GM12891 (cell line): Measurements from ENCODE around the gene TMEM255B.

Experiments used
- DNase-seq: peaks from one replicate; pipeline ENCODE4 v3.0.0; 2011; ENCODE audit warnings: low spot score; ENCODE audit not compliant: insufficient read length
- FAIRE-seq: peaks from 2 replicates; lab custom pipeline; 2011; peaks lifted over from hg19 to GRCh38; lab: Jason Lieb, UNC
- PAX5 ChIP-seq: IDR thresholded peaks from 2 replicates; pipeline ENCODE4 v1.6.1; 2011; ENCODE audit warnings: low read length, moderate library complexity, mild to moderate bottlenecking; ENCODE audit not compliant: insufficient read depth, severe bottlenecking
- POLR2A ChIP-seq: IDR thresholded peaks from 2 replicates; pipeline ENCODE4 v1.6.1; 2011; ENCODE audit warnings: low read depth, low read length, control low read depth
- POLR2AphosphoS5 ChIP-seq: IDR thresholded peaks from 2 replicates; pipeline ENCODE4 v1.6.1; 2011; ENCODE audit warnings: low read depth, low read length, control low read depth
- POU2F2 ChIP-seq: IDR thresholded peaks from 2 replicates; pipeline ENCODE4 v1.6.1; 2011; ENCODE audit warnings: low read depth, mild to moderate bottlenecking, control low read depth, low read length, moderate library complexity
- SPI1 ChIP-seq: IDR thresholded peaks from 2 replicates; pipeline ENCODE4 v1.6.1; 2011; ENCODE audit warnings: low read depth, low read length, control low read depth
- TAF1 ChIP-seq: IDR thresholded peaks from 2 replicates; pipeline ENCODE4 v1.6.1; 2011; ENCODE audit warnings: low read depth, low read length, control low read depth

Gene TMEM255B

DNA sequence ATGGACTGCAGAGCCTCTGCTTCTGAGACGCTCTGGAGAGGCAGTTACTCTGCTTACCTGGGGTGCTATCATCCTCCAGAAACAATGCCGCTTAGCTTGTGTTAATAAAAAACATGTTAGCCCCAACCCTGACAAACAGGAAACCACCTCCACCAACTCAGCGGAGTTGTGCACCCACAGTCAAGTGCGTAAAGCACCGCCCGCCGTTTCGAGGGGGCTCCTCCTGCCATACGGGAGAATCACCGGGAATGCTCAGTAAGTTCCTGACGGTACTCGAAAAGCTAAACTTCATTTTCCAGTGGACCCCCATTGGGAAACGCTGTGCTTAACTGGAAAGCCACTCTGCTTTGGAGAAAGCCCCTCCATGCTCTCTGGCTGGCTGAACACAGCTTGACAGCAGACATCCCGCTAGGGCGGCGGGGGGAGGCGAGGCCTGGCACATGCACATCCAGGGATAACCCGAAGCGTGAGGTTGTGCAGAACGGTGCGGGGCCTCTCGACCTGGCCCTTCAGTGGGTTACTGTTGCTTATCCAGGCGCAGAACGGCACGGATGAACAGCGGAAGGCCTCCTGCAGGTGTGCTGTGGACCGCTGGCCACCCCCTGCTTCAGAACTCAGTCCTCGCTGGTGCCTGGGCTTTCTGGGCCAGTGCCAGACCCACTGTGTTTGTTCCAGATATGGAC lies 87.8 kb downstream of the TMEM255B start:
- no peak for TF ChIP-seq POLR2A
- TF ChIP-seq PAX5: no peak
- TF ChIP-seq POLR2AphosphoS5: no peak
- TF ChIP-seq SPI1: no peak
- FAIRE-seq (no peak), DNase-seq (no peak)

DNA sequence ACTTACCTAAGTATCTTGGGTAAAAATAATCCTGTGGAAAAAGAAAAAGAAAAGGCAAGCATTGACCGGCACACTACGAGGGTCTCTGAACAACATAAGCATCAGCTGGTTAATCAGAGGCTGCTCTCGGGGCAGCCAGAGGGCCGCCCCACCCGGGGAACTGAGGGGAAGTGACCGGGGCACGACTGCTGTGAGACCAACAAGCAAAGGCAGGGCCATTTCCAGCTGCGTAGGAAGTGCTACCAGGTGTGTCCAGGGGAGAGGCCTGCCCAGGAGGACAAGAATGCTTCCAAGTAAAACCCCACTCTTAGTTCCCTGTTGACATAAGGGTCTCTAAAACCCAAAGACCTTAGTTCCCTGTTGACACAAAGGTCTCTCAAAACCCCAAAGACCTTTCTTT lies 89.0 kb downstream of the TMEM255B start:
- FAIRE-seq (no peak), DNase-seq (no peak)
- TF ChIP-seq POU2F2: no peak
- TF ChIP-seq SPI1: no peak
- TF ChIP-seq TAF1: no peak
- no peak for TF ChIP-seq POLR2AphosphoS5
- TF ChIP-seq PAX5: no peak
- TF ChIP-seq POLR2A: no peak

DNA sequence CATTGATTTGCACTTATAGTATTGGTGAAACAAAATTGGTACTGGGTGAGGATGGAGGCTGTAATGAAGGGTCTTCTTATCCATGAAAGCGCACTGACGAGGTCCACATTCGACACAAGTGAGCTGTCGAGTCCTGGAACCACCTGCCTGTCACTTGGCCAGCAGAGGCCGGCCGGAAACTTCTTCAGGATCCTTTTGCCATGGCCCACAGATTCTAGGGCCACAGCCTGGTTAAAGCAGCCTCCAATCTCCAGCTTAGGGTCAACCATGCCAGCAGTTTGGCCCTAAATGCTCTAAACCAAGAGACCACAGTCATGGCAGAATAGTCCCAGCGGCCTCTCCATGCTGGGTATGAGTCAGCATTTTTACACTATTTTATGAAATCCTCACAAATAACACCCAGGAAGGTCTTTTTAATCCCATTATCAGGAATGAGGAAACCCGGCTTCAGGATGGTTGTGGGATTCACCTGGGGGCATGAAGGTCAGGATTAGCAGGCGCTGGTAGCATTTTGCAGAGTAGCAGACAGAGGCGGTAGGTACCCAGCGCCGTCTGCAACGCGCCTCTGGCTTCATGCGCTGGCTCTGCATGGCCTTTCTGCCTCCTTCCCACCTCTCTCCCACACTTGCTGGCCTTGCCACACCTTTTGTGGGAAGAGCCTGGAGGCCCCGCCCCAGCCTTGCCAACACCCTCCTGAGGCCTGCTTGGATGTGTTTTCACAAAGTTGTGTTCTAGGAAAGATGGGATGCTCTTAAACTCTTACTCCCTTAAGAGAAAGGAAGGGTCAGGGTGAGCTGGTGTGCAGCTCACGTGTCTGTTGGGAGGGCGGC lies 89.6 kb downstream of the TMEM255B start:
- DNase-seq: no peak
- TF ChIP-seq SPI1 (no peak), TAF1 (no peak), POU2F2 (no peak), POLR2AphosphoS5 (no peak), PAX5 (no peak), POLR2A (no peak)
- FAIRE-seq: no peak

DNA sequence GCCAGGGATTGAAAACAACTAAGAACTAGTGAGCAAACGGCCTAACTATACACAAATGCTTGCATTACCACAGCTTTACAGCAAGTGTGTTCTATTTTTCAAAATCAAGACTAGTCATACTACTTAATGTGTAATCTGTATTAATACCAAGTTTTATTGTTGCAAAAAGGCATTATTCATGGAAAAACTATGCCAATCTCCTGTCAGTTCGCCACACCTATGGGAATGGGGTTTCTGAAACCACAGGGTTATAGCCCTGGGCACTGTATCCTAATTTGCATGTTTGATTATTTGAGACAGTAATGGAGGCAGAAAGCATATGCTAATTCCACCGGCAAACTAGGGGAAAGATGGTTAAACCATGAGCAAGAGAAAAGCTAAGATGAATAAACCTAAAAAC lies 90.5 kb downstream of the TMEM255B start:
- DNase-seq (no peak), FAIRE-seq (no peak)
- TF ChIP-seq PAX5: no peak
- no peak for TF ChIP-seq POU2F2
- no peak for TF ChIP-seq TAF1
- TF ChIP-seq SPI1: no peak

DNA sequence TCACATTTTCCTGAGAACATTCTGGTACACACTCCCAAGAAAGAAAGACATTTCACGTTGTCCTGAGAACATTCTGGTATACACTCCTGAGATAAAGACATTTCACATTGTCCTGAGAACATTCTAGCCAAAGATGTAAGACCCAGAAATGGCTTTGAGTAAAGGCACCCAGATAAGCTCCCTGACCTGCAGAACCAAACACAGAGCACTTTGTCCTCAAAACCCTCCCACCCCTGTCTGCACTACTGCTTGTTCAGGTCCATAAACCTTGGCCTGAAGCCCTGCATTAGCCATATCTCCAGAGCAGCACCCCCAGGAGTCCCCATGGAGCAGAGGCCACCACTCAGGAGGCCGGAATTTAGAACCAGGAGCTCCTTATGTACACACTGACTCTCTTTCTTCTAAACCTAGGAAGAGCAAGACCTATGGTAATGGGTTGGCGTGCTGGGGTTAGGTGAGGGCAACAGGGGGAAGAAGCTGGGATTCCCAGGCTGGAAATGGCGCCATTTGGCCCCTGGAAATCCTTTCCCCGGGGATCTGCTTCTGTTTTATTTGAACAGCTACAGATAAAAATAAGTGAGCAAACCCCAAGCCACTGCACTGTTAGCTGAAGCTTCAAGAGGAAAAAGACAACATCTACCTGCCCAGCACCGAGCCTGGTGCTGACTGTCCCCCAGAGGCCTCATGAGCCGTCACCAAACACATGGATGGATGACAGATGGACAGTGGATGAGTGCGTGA lies 91.1 kb downstream of the TMEM255B start:
- FAIRE-seq (no peak), DNase-seq (no peak)
- TF ChIP-seq POLR2AphosphoS5: no peak
- TF ChIP-seq PAX5: no peak
- no peak for TF ChIP-seq POLR2A
- TF ChIP-seq POU2F2: no peak
- no peak for TF ChIP-seq TAF1
- no peak for TF ChIP-seq SPI1

DNA sequence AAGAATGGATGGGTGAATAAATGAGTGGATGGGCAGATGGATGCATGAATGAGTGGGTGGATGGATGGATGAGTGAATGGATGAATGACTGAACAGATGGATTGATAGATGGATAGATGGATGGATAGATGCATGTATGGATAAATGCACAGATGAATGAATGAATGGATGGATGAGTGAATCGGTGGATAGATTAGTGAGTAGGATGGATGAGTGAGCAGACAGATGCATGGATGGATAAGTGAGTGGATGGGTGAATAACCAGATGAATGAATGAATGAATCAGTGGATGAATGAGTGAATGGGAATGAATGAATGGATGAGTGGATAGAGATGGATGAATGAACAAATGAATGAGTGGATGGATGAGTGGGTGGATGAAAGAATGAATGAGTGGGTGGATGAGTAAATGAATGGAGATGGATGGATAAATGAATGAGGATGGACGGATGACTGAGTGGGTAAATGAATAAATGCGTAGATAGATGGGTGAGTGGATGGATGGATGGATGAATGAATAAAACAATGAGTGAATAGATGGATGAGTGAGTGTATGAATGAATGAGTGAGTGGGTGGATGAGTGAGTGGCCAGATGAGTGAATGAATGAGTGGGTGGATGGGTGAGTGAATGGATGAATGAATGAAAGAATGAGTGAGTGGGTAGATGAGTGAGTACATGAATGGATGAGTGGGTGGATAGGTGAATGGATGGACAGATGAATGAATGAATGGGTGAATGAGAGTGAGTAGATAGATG lies 91.9 kb downstream of the TMEM255B start:
- DNase-seq (no peak), FAIRE-seq (no peak)
- no peak for TF ChIP-seq POLR2A
- TF ChIP-seq TAF1: no peak
- TF ChIP-seq POU2F2: no peak
- no peak for TF ChIP-seq PAX5
- no peak for TF ChIP-seq POLR2AphosphoS5
- no peak for TF ChIP-seq SPI1

DNA sequence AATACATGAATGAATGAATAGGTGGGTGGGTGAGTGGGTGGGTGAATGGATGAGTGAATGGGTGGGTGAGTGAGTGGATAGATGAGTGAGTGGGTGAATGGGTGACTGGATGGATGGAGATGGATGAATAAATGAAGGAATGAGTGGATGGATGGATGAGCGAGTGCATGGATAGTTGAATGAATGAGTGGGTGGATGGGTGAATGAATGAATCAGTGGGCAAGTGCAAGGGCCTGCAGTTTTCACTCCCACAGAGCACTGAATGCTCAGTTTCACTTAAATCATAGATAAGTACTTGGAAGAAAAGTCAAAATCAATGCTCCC lies 92.4 kb downstream of the TMEM255B start:
- FAIRE-seq: no peak
- TF ChIP-seq POLR2AphosphoS5 (no peak), SPI1 (no peak), PAX5 (no peak), TAF1 (no peak), POU2F2 (no peak), POLR2A (no peak)
- no peak for DNase-seq

DNA sequence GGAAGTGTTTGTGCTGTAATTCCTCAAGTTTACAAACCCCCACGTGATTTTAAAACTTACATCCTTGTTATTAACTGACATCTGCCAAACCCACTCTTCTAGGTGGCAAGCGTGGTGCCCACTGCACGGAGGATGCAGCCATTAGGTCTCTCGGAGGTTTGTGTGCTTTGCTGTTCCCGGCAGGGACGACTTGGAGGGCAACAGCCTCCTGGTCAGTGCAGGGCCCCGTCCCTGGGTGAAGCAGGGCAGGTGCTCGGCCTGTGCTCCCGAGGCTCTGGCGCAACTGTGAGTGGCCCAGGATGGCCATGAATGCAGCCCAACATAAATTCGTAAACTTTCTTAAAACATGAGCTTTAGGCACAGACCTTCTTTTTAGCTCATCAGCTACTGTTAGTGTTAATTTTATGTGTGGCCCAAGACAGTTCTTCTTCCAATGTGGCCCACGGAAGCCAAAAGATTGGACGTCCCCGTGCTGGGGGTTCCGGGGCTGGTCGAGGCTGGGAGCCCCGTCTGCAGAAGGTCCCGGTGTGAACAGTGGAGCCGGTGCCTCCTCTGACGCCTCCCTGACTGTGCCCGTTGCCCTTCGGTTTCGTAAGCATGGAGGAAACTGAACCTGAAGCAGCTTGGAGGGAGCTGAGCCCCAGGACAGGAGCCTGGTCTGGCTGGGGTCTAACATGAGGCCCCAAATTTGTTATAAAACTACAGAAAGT lies 93.0 kb downstream of the TMEM255B start:
- TF ChIP-seq POU2F2: no peak
- no peak for TF ChIP-seq TAF1
- no peak for TF ChIP-seq POLR2A
- no peak for TF ChIP-seq POLR2AphosphoS5
- no peak for TF ChIP-seq SPI1
- no peak for TF ChIP-seq PAX5
- FAIRE-seq: no peak

More for the DNA sequence above, 93.0 kb downstream of the TMEM255B start:
- no peak for DNase-seq
